ENCODE measurements around the gene PARP3. TPM values are rescaled to one million over a fixed set of nuclear protein-coding genes. Genes with fewer than 3 reads are reported as not detected.

Gene PARP3
- total RNA-seq, 1 experiment from 2014 or later = 17.5 TPM

GRCh38 chr3:51942603-51943450 lies 664 bp downstream of the PARP3 start:
- Histone ChIP-seq H3K9me3 (ENCODE audit: control insufficient read depth in 1 of 2, insufficient read depth in 1 of 2, low read depth in 1 of 2, low read length in 2 of 2) (no peaks in the 10 kb centered on the region), H4K20me1 (ENCODE audit: insufficient read depth) (0 out of 2 replicates have a peak, but pooled peaks cover 4% of the 10 kb centered on the region), H3K79me2 (ENCODE audit: insufficient read depth, low read length) (peaks cover 39% of the 10 kb centered on the region), H3K27me3 (ENCODE audit: insufficient read depth, low read length) (no peaks in the 10 kb centered on the region), H3K4me1 (ENCODE audit: control insufficient read depth in 1 of 2, insufficient read depth in 2 of 2, low read length in 2 of 2) (peaks cover 23 to 29% of the 10 kb centered on the region in 2 experiments), H3K27ac (ENCODE audit: low read depth, low read length) (peak overlapping the region; percentile 96), H3K36me3 (ENCODE audit: control insufficient read depth in 1 of 2, insufficient read depth in 2 of 2, low read length in 2 of 2) (peaks cover 0 to 15% of the 10 kb centered on the region in 2 experiments), H3K4me3 (replicated peaks in 1 of 2; ENCODE audit: low read depth in 1 of 2, low read length in 2 of 2) (peak overlapping the region; percentile 82 to 89), H3K4me2 (ENCODE audit: low read length) (peak overlapping the region; percentile 100), H2AFZ (ENCODE audit: low read depth, low read length, poor library complexity, severe bottlenecking) (no peak overlapping the region), H3K9me2 (ENCODE audit: insufficient read depth) (no peaks in the 10 kb centered on the region), H3K9ac (ENCODE audit: low read length) (peak overlapping the region; percentile 96)
- RAD21 ChIA-PET (ENCODE audit: low non-redundant PET in 1 of 2, low total read pairs in 2 of 2, uncharacterized antibody in 2 of 2, unreplicated experiment in 2 of 2) = interaction anchor here (0.6 to 1.9 kb wide), 8 partner anchors 31 to 182 kb away, joined by 3 to 7 read pairs (median 4); partner anchors contain the start of genes ABHD14B (in 2 of the 2), ABHD14A (in 1 of the 2) and RPL29 (in 1 of the 2)
- DNase-seq (ENCODE audit: low read depth, low spot score) (peak; percentile 26), ATAC-seq (peak; percentile 55)
- BruUV-seq (replicated peaks) = TSS peak; percentile 87
- TF ChIP-seq POLR2AphosphoS5 (IDR thresholded peaks at IDR 0.05; ENCODE audit: low read depth, low read length) = peak; percentile 71
- peak; percentile 15 for TF ChIP-seq ZBTB33 (IDR thresholded peaks at IDR 0.05; ENCODE audit: extremely low read depth, insufficient replicate concordance, low read length)
- TF ChIP-seq YY1 (IDR thresholded peaks at IDR 0.05; ENCODE audit: extremely low read depth, insufficient replicate concordance, low read depth, low read length) = no peak
- peak; percentile 43 for TF ChIP-seq POLR2A (IDR thresholded peaks at IDR 0.05; ENCODE audit: borderline replicate concordance, extremely low read depth, insufficient read depth, insufficient read length)
- peak; percentile 78; the same call in 1 of the 2 replicates for TF ChIP-seq ZFX (IDR thresholded peaks at IDR 0.05)
- intact Hi-C loops (cut with micrococcal nuclease) = loop anchor here (1.0 to 5.0 kb wide), 4 partner anchors 31 to 209 kb away; partner anchors contain the start of genes ABHD14B and POC1A
- CTCF ChIA-PET = interaction anchor here (0.7 to 2.4 kb wide), 11 partner anchors 18 to 278 kb away, joined by 3 to 46 read pairs (median 4); partner anchors contain the start of genes ABHD14A, ABHD14B, ACY1 and PCBP4
- POLR2A ChIA-PET = interaction anchor here (1.1 to 2.3 kb wide), 9 partner anchors 11 to 212 kb away, joined by 3 to 31 read pairs (median 4); partner anchors contain the start of genes ABHD14A, ABHD14B, ACY1 and POC1A
